Measurements from ENCODE around the gene ADGRA1.

The ADGRA1 gene

DNA sequence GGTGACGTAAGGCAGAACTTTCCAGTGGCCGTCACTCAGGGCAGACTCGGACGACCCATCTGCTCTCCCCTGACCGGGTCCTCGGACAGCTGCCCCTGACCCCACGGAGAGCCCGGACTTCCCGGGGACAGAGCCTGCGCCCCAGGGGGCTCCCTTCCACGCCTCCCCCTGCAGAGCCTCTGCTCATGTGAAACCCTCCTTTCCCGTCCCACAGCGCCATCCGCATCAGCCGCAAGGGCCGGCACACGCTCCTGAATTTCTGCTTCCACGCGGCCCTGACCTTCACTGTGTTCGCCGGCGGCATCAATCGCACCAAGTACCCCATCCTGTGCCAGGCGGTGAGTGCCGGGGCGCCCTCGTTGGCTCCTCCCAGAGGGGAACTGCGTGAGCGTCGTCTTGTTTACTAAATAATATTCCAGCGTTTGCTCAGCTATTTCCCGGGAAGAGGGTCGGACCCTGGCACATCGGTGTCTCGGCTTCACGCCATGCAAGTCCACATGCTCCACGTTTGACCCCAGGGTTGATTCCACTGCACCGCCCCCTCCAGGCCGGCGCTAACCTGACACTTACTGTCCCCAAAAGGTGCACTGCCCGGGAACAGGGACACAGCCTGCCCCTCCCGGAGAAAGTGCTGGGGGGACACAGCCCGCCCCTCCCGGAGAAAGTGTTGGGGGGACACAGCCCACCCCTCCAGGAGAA lies 10.9 kb downstream of the ADGRA1 start:
- no peak overlapping the region for H3K4me3 ChIP-seq (ENCODE audit: control insufficient read depth, low read depth, low read length)
- no peak for DNase-seq (ENCODE audit: low read depth)
- TF ChIP-seq, protein P1, sequence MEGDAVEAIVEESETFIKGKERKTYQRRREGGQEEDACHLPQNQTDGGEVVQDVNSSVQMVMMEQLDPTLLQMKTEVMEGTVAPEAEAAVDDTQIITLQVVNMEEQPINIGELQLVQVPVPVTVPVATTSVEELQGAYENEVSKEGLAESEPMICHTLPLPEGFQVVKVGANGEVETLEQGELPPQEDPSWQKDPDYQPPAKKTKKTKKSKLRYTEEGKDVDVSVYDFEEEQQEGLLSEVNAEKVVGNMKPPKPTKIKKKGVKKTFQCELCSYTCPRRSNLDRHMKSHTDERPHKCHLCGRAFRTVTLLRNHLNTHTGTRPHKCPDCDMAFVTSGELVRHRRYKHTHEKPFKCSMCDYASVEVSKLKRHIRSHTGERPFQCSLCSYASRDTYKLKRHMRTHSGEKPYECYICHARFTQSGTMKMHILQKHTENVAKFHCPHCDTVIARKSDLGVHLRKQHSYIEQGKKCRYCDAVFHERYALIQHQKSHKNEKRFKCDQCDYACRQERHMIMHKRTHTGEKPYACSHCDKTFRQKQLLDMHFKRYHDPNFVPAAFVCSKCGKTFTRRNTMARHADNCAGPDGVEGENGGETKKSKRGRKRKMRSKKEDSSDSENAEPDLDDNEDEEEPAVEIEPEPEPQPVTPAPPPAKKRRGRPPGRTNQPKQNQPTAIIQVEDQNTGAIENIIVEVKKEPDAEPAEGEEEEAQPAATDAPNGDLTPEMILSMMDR (IDR thresholded peaks at IDR 0.05; ENCODE audit: control insufficient read depth, insufficient read depth, low read depth, low read length, missing control alignments): no peak

DNA sequence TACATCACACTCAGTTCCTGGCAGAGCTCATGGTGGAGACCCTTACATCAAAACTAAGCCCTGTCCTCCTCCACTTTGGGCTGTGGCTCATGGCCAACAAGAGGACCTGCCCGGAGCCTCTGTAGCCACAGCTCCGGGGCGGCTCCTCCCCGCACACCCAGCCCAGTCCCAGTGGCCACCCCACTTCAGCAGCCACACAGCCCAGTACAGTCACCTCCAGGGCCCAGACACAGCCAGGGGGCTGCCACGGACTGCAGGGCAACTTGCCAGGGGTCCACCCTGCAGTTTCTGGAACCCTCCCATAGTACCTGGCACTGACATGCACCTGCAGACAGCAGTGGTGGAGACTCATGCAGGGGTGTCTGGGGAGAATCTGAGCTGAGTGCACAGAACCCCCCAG lies 11.8 kb downstream of the ADGRA1 start:
- no peak for DNase-seq (ENCODE audit: low read depth)
- TF ChIP-seq, protein P1 (IDR thresholded peaks at IDR 0.05; ENCODE audit: control insufficient read depth, insufficient read depth, low read depth, low read length, missing control alignments): no peak
- H3K4me3 ChIP-seq (ENCODE audit: control insufficient read depth, low read depth, low read length): no peak overlapping the region

DNA sequence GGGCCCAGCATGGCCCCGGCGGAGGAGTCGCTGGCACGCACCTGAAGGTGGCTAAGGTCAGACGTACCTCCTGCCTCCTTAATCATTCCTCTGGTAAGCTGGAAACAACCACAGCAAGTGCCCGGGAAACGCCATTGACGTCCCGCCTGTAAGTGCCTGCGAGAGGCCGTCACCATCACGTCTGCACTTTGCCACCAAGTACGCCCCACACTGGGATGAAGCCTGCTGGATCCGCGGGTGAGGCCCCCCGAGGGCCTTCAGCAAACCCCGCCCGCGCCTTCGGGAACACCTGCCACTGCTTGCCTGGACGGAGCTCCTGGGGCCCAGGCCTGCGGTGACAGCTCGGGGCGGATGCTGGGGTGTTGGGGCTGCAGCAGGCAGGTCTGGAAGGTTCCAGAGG lies 12.5 kb downstream of the ADGRA1 start:
- H3K4me3 ChIP-seq (ENCODE audit: control insufficient read depth, low read depth, low read length): no peak overlapping the region
- TF ChIP-seq, protein P1 (IDR thresholded peaks at IDR 0.05; ENCODE audit: control insufficient read depth, insufficient read depth, low read depth, low read length, missing control alignments): no peak
- no peak for DNase-seq (ENCODE audit: low read depth)

DNA sequence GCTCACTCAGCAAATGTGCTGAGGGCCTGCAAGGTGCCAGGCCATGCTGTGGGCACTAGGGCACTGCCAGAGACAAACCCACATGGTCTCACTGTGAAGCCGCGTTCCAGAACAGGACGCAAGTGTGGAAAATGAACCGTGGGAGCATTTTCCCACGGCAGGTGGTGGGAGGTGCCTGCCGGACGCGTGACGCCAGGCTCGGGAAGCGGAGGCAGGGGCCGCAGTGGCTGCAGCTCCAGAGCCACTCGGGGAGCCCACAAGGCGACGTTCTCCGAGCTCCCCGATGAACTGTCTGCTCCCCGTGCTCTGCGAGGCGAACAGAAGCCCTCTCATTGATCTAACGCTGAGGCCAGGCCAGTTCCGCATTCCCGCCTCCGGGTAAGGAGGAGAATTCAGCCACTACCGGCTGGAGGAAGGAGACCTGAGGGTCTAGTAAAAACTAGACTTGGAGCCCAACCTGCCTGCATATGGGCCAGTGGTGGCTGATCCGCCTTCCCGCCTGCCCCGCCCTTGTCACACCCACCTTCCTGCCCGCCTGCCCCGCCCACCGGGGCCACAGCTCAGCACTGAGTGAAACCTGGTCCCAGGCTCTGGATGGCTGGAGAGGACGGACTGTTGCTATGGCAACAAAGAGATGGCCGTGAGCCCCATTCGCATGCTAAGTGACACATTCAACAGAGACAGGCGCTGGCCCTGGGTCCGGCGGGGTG lies 13.1 kb downstream of the ADGRA1 start:
- TF ChIP-seq, protein P1 (IDR thresholded peaks at IDR 0.05; ENCODE audit: control insufficient read depth, insufficient read depth, low read depth, low read length, missing control alignments): no peak
- H3K4me3 ChIP-seq (ENCODE audit: control insufficient read depth, low read depth, low read length): no peak overlapping the region
- DNase-seq (ENCODE audit: low read depth): no peak

DNA sequence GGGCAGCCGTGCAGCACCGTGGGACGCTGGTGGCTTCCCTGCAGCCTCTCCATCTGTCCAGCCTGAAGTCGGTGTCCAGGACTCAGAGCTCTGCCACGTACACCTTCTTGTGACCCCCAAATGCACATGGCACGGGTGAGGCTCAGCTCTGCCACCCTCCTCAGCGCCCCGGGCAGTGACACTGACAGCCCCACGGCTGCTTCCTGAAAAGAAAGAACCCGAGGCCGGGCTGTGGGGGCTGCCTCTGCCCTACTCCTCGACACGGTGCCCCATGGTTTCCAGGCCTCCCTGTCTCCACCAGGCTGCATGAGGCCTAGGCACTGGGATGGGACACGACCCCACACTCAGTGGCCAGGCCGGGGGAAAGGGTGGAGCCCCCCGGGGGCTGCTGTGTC lies 13.7 kb downstream of the ADGRA1 start:
- no peak for DNase-seq (ENCODE audit: low read depth)
- TF ChIP-seq, protein P1 (IDR thresholded peaks at IDR 0.05; ENCODE audit: control insufficient read depth, insufficient read depth, low read depth, low read length, missing control alignments): no peak
- H3K4me3 ChIP-seq (ENCODE audit: control insufficient read depth, low read depth, low read length): no peak overlapping the region

DNA sequence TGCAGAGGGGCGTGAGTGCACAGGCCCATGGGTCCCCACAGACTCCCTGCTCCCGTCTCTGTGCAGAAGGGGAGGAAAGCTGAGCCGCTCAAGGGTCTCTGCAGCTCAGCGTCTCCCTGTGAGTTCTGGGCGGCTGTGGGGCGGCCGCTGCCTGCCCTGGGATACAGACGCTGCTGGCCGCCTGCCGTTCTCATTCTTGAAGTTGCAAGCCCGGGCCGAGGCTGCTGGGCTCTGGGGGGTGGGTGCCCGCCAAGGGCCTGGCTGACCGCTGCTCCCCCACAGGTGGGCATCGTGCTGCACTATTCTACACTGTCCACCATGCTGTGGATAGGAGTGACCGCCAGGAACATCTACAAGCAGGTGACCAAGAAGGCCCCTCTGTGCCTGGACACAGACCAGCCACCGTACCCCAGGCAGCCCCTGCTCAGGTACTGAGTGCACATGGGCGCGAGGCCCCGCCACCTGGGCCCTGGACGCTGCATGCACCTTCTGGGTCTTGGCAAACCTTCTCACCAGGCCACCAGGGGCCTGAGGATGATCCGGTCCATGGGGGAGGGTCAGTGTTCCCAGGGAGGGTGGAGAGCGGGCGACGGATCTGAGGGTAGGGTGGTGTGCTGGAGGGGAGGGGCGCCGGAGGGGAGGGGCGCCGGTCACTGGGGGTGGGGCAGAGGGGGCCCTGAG lies 14.8 kb downstream of the ADGRA1 start:
- H3K4me3 ChIP-seq (ENCODE audit: control insufficient read depth, low read depth, low read length): no peak overlapping the region
- no peak for DNase-seq (ENCODE audit: low read depth)
- TF ChIP-seq, protein P1 (IDR thresholded peaks at IDR 0.05; ENCODE audit: control insufficient read depth, insufficient read depth, low read depth, low read length, missing control alignments): no peak
